ENCODE measurements around the gene LMO4.

- TF ChIP-seq CTCF (IDR thresholded peaks at IDR 0.05) (no peak), POLR2A (IDR thresholded peaks at IDR 0.05) (no peak), EP300 (IDR thresholded peaks at IDR 0.05) (no peak)
Measured at GRCh38 chr1:87393445-87394085, 64.9 kb downstream of the LMO4 start.

Data from suprapubic skin (tissue), 3 donors.